ELF-1 (cell line): ENCODE data around the gene PPP3R1.

ENCODE experiments used
- DNase-seq: peaks from one replicate; pipeline ENCODE4 v3.0.0-alpha.2; 2016; ENCODE audit warnings: low read depth, low spot score

Gene PPP3R1, protein sequence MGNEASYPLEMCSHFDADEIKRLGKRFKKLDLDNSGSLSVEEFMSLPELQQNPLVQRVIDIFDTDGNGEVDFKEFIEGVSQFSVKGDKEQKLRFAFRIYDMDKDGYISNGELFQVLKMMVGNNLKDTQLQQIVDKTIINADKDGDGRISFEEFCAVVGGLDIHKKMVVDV

DNA sequence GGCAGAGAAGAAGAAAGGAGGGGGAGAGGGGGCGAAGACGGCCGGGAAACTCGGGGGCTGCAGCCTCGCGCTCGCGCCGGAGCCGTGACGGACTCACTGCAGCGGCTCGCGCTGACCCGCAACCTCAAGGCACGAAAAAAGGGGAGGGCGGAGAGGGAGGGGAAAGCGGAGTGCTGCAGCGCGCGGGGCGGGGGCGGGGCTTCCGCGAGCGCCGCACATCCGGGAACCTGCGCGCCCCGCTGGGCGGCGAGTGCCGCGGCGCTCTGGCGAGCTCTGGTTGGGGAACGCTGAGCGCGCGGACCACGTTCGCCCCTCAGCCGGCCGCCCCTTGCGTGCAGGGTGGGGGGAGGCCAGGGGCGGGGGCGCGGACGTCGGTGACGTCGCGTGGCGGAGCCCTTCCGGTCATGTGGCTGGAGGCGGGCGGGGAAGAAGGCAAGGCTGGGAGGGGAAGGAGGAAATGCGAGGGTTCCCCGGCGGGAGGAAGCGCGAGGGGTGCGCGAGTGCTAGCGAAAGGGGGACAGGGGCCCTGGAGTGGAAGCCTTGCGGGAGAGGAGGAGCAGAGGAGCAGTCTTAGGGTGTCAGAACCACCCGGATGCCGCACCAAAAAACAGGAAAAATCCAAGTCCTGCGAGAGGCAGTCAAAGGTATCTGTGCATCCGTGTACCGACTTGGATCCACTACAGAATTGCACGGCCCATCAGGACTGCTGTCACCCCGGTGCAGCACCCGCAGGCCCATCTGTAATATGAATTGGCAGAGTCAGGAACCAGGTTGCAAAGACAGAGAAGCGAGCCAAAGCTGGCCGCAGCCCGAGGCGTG is at the start of gene PPP3R1:
PPP3R1 (minus strand) TSS at position 133 of the 819 bp plus-strand sequence. CDS start 405 bp downstream, outside the sequence.
- DNase-seq = peak; percentile 93

DNA sequence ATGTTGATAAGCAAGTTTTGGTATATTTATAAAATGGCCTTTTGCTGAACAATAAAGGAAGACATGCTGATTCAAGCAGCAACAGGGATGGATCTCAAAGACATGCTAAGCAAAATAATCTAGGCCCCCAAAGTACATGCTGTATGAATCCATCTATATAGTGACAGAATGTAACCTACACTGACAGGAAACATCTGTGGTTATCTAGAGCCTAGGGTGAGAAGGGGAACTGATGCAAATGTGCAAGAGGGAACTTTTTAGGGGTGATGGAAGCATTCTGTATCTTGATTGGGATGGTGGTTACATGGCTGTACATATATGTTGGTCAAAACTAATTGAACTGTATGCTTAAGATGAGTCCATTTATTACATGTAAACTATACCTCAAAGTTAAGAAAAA is 43.2 kb upstream of the PPP3R1 start:
- DNase-seq = no peak

DNA sequence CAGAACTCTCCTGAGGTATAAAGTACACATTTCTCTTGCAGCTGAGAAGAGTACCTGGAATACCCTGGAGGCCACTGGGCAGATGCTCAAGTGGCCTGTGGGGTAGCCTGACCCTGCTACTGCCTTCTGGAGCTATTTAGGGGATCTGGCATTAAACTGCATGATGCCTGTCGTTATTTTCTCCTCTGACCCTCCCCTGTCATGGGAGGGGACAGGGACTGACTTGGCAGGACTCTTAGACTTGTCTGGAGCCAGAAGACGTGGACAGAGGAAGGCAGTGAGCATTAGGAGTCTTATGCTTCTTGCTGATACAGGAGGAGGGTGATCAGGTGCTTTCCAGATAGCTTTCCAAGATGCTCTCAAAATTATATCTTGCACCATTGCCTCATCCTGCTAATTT is 42.6 kb upstream of the PPP3R1 start:
- DNase-seq = no peak

DNA sequence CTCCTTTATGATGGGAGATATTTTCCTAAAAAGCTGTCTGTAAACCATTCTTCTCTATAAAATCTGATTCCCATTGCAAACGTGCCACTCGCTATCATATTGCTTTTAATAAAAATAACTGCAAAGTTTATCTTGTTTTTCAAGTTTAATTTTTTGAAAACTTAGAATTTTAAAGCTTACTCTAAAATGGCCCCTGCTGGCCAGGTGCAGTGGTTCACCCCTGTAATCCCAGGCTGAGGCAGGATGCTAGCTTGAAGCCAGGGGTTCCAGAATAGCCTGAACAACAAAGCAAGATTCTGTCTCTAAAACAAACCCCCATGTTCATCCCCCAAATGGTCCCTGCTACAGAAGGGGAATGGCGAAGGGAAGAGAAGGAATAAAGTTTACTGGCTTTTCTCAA is 41.9 kb upstream of the PPP3R1 start:
- no peak for DNase-seq

DNA sequence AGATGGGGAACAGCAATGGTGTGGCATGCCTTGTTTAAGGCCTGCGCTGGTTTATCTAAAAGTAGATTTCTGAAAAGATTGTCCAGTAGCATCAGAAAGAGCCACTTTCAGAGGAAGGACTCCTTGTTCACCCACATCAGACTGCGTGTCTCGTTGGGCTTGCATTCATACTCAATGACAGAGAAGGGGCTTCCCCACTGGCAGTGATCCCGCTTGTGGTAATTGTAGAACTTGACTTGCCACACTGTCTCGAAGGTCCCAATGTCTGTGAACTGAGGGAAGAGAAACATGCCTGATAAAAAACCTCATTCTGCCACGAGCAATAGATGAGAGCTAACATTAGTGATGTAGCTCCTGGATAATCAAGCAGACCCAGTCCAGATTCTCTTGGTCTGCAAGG is 41.4 kb upstream of the PPP3R1 start:
- DNase-seq = no peak

DNA sequence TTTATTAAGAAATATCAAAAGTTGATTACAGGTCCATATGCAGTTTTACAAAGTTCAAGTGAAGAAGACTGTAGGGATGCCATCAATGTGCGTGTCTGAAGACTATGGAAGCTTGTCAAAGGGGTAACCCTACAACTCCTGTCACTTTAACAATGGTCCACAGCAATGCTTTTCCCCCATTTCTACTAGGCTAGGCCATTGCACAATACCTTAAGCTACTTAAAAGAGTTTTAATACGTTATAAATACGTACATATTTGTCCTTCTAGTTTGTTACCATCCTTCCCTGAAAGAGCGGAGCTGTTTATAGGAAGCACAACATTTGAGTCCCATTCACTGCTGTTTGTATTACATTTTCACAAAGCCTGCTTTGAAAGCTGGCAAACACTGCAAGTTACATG is 40.7 kb upstream of the PPP3R1 start:
- DNase-seq = no peak

DNA sequence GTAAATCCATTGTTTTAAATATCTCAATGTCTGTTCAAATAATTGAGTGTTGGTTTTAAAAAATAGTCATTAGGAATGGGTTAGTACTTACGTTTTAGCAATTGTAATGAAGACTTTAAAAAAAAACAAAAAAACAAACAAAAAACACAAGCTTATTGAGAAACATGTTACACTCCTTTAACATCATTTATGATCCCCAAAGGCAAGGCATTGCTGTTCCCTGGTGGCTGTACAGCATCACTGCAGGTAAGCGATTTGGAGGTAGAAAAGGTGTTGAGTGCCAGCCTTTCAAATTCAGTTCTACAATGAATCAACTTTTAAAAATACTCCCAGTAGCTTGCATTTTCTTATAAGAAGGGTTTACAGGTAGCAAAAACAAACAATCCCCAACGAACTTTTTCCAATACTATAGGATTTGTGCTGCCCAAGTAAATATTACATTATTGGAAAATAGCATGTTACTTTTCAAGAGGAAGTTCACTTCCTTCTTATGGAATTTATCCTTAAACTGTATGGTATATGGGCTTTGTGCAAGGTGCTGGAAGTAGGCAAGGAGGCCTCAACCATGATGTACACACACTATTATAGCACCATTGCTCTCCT is 39.9 kb upstream of the PPP3R1 start:
- DNase-seq = no peak

DNA sequence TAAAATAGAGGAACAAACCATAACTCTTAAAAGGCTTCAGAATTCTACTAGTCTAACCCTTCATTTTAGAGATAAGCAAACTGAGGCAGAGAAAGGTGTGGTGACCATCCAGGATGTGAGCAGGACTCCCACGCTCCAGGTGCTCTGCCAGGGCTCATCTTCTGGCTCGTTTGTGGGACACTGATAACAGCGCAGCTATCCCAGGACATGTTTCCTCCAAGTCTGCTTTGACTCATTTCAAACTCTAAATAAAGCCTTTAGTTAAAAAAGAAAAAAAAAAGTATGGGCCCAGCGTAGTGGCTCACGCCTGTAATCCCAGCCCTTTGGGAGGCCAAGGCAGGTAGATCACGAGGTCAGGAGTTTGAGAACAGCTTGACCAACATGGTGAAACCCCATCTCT is 39.0 kb upstream of the PPP3R1 start:
- no peak for DNase-seq

DNA sequence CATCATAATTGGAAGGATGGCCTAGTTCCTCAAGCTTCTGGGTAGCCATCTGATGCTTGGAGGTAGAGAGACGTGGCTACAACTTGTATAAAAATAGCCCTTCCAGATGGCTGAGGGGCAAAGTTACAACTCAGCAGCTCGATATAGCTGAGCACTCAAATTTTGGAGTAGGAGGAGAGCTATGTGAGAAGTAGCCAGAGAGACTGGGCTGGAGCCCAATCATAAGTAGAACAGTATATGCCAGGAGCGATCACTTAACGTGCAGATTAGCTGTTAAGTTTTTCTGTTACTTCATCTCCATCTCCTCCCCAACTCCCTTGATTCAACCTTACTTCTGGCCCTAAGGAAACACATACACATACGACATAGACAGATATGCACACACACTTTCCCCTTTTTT is 38.6 kb upstream of the PPP3R1 start:
- no peak for DNase-seq

DNA sequence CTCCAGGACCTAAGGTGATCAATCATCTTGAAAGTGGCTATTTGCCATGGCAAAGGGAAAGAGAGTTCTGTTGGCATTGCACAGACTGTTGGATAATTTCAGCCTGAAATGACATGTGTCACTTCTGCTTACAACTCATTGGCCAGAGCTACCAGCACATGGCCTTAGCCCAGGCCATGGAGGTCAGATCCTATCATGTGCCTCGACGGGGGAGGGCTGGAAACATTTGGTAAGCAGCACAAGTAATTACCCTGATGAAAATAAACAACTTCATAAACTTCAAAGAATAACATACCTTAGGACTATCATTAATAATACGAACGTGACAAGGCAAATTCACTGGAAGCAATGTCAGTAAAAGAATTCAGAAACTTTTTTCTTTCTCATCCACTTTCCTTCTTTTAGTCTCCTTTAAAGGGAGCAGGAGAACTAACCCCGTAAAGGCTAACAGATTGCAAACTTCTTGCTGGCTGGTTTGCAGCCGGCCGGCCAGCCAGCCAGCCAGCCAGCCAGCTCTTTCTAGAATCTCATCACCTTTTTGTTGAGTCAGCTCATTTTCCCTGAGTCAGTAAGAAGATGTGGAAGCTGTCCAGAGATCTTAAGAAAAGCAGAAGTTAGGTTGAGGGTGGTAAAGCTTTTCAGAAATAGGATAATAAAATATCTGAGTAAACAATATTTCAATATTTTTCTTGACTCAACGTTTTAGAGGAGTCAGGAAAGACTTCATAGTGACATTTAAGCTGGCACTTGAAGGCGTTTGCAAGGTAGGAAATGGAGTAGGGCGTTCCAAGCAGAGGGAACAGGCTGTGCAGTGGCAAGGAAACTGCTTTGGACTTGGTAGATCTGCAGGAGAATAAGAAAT is 35.5 kb upstream of the PPP3R1 start:
- peak; percentile 10 for DNase-seq

DNA sequence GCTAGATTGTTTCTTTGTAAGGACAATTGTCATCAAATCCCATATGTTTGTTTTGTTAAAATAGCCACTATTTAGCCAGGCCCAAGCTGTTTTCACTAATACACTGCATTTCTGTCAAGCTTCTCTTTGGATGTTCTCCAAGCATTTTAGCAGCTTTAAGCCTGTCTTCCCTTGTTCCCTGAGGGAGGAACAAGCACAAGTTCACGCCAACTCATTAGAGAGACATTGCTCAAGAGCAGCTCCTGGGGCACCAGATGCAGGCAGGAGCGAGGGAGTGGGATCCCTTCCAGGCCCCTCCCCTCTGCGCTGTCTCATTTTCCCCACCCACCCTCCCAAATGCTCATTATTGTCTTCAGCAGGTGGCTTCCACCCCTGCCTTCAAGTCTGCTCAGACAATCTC is 32.6 kb upstream of the PPP3R1 start:
- DNase-seq = no peak

DNA sequence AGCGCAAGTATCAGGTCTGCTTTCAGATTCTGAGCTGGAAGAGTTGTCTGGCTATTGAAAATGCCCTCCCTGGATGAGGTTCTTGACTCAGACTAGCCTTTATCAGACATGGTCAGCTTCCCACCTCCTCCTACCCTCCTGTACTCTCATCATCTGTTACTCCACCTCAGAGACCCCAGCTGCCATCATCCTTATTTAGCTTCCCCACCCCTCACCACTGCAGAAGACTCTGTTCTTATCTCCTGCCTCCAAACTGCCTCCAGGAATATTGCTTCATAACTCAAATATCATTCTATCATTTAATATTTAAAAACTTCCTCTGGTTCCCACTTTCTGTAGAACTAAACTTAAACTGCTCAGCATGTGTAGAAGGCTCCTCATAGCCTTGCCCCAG is 31.1 kb upstream of the PPP3R1 start:
- DNase-seq = no peak

DNA sequence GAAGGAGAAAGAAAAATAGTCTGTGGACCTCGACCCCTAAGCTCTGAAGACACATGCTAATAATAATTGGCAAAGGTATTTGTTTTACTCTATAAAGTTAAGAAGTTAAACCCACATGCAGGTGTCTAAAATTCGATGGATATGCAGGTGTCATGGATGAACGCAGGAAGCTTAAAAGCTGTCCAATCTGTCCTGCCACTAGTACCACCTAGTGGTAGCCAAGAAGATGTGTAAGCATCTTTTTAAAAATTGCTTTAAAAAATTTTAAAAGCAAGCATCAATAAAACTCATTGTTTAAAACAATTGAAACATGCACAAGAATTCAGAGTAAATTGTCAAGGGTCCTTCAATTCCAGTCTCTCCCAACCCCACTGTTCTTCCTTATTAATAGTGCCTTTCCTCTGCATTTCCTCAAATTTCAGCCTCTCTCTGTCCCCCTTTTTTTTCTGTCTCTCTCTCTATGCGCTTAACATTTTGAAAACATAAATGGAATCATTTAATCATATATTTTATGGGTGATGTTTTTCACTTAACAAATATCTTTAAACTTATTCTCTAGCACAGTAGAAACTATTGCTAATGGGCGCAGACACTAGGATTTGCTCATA is 30.6 kb upstream of the PPP3R1 start:
- DNase-seq = no peak

DNA sequence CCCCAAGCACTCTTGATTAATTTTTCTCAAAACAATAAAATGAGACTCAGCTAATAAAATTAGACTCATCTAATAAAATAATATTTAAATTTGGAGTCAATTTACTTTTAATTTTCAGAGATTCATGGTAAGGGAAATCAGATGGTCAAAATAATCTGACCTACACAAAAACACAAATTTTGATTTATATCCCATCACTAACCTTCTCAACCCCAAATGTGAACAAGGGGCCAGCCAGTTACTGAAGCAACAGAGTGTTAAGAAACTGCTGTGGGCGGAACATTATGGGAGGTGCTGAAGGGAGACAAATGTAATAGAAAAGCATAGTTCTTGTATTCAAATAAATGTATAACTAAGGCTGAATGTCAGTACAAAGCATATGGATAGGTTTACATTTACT is 28.5 kb upstream of the PPP3R1 start:
- no peak for DNase-seq

DNA sequence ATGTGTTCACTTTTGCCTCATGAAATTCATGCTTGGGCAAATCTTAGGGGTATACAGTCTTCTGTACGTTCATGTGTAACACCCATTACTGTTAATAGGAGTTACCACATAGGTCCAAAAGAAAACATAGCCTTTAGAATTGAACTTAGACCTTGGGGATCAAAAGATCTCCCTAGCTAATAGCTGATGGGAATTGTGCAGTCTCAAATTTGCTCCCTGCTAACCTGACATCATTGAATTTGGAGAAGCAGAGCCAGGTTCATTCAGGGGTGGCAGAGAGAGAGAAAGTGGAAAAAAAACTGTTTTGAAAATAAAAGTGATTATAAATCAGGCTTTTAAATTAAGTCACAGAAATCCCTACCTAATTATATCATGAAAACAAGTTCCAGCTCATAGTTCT is 28.0 kb upstream of the PPP3R1 start:
- DNase-seq = no peak

DNA sequence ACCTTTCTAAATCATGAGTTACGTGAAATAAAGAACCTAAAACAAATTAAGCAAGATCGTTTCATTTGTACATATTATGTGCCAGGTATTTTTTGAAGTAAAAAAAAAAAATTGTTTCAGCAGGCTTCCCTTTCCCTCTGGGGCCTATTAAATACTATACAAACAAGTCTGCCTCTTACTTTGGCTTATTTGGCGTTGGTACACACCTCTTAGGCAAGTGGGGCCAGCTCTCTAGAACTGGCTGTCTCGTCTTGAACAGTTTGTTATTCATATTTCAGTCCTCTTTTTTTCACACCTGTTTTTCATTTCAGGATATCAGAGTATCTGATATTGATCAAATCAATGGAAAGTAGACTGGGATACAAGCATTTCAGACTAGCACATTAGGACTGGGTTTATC is 27.4 kb upstream of the PPP3R1 start:
- no peak for DNase-seq

DNA sequence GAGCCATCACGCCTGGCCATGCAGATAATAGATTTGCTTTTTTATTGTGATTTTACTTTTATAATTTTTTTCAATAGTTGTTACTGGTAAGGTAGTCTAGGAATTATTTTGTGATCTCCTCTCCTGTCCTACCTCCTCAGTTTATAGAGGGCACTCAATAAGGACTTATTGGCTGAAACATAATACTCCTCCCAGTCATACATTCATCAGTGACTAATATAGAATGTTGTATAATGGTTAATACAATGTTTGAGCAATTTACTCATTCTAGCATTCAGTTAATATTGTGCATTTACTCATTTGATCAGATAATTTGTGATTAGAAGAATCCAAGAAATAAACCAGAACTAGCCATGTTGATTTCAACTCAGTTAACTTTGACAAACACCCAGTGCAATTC is 25.8 kb upstream of the PPP3R1 start:
- DNase-seq = no peak

DNA sequence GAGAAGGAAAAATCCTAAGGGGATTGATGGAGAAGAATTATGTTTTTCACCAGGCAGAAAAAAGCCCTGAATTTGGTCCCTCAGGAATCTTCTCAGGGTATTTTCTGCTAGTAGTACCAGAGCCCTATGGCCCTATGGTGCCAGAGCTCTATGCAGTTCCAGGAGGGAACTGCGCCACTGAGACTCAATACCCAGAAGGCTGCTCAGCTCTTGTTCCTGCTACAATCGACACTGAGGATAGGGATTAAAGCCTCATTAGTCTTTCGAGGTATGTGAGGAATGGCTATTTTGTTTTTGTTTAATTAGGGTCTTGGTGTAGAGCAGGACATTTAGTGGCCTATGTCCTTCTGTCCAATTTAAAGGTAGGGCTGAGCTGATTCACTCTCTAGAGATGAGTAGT is 21.7 kb upstream of the PPP3R1 start:
- peak; percentile 37 for DNase-seq

DNA sequence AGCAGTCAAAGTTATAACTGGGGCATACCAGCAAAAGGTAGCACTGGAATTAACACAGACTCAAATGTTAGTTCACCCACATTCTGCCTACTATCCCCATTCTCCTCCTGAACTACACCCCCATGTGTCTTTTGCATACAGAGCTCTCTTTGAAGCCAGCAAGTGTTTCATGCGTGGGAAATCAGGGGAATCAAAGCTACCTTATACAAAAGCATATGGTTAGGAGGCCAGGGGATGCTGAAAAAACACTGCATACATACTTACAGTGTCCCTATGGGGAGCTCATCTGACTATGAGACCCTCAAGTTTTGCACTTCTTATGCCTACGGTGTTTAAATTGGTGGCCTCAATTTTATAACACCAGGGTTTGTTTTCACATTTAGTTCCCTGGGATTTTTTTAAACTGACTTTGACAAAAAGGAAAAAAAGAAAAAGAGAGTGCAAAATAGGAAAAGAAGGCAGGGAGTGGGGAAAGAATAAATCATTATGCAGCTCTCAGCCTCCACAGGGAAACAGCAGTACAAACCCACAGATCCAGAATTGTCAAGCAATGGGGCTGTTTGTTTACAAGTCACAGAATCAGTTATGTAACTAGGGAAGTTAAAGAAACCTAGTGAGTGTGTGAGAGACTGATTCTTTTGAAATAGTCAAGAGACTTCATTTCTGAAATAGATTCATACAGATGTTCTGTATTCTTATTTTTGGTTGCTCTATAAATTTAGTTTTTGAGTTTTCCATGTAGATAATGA is 20.1 kb upstream of the PPP3R1 start:
- no peak for DNase-seq

DNA sequence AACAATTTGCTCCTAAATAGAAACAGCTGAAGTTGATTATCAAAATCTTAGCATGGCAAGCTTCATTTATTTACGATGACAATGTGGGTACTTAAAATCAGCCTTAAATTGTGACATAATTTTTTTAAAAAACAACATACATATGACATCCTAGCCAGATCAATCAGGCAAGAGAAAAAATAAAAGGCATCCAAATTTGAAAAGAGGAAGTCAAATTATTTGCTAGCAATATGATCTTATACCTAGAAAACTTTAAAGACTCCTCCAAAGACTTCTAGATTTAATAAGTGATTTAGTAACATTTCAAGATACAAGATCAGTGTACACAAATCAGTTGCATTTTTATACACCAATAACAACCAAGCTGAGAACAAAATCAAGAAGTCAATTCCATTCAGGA is 14.3 kb upstream of the PPP3R1 start:
- no peak for DNase-seq

DNA sequence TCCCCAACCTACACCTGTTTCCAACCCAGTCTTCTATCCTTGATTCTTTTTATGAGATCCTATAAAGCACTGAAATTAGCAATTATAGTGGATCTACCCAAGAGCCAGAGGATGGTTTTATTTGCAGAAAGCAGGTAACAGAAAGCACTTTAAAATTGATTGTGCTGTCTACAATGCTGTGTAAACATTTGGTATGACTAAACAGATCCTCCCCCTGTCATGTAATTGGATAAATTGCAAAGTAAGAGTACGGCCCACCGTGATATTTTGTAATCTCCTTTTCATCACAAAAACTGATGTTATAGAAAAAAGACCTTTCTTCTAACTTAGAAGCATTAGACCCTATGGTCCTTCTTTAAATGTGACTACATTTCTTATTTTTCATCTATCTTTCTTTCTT is 11.3 kb upstream of the PPP3R1 start:
- DNase-seq = no peak
